ENCODE measurements around the gene PARP9.
"Not testable (repeated sequence)": the region's sequence is repeated elsewhere in the genome, so short reads cannot be mapped to it uniquely, and the experiment has no call there.

Gene PARP9

GRCh38 chr3:122572940-122573412 lies 8.9 kb upstream of the PARP9 start:
- DNase-seq, result peak; percentile 25

GRCh38 chr3:122568755-122569154 lies 4.7 kb upstream of the PARP9 start:
- no peak for DNase-seq

GRCh38 chr3:122568131-122568530 lies 4.0 kb upstream of the PARP9 start:
- not testable (repeated sequence) for DNase-seq

GRCh38 chr3:122563717-122564025 lies 429 bp downstream of the PARP9 start:
- no peak for DNase-seq

- no peak for DNase-seq
Measured at GRCh38 chr3:122562923-122563716, 980 bp downstream of the PARP9 start.

- DNase-seq, result no peak
Measured at GRCh38 chr3:122560680-122561079, 3.4 kb downstream of the PARP9 start.

- no peak for DNase-seq
Measured at GRCh38 chr3:122559906-122560305, 4.2 kb downstream of the PARP9 start.

- DNase-seq, result no peak
Measured at GRCh38 chr3:122558605-122559004, 5.5 kb downstream of the PARP9 start.

- no peak for DNase-seq
Measured at GRCh38 chr3:122557356-122557755, 6.7 kb downstream of the PARP9 start.

- no peak for DNase-seq
Measured at GRCh38 chr3:122555275-122556071, 8.6 kb downstream of the PARP9 start.

- DNase-seq, result no peak
Measured at GRCh38 chr3:122553171-122553570, 10.9 kb downstream of the PARP9 start.

GRCh38 chr3:122548619-122549018 lies 15.5 kb downstream of the PARP9 start:
- DNase-seq, result no peak

- DNase-seq, result no peak
Measured at GRCh38 chr3:122548076-122548475, 16.0 kb downstream of the PARP9 start.

GRCh38 chr3:122546151-122546550 lies 17.9 kb downstream of the PARP9 start:
- no peak for DNase-seq

- no peak for DNase-seq
Measured at GRCh38 chr3:122538956-122539490, 25.1 kb downstream of the PARP9 start.

- no peak for DNase-seq
Measured at GRCh38 chr3:122536632-122537001, 27.5 kb downstream of the PARP9 start.

GRCh38 chr3:122535964-122536631 lies 28.0 kb downstream of the PARP9 start:
- no peak for DNase-seq

- peak; percentile 60 for DNase-seq
Measured at GRCh38 chr3:122533931-122534334, 30.2 kb downstream of the PARP9 start.

GRCh38 chr3:122533480-122533879 lies 30.6 kb downstream of the PARP9 start:
- DNase-seq, result no peak

- no peak for DNase-seq
Measured at GRCh38 chr3:122530164-122530563, 33.9 kb downstream of the PARP9 start.

GRCh38 chr3:122523317-122523716 lies 40.8 kb downstream of the PARP9 start:
- DNase-seq, result no peak

GRCh38 chr3:122520861-122521260 lies 43.2 kb downstream of the PARP9 start:
- DNase-seq, result no peak

- DNase-seq, result no peak
Measured at GRCh38 chr3:122519693-122520092, 44.4 kb downstream of the PARP9 start.

All from T1000 (cell line).